Breast epithelium (tissue), 3 donors: ENCODE results near the gene HBQ1.

ENCODE experiments used
- POLR2A ChIP-seq: fragments of 450-650 bp; IDR thresholded peaks from one replicate; pipeline ENCODE4 v1.6.1; 2016; ENCODE audit warnings: antibody characterized with exemption, mild to moderate bottlenecking, moderate library complexity
- TF ChIP-seq, protein P1 (sequence below), 3 donors: fragments of 450-650 bp; IDR thresholded peaks; one replicate each; pipeline ENCODE4 v1.5.1; 2016 to 2017; ENCODE audit warnings: antibody characterized with exemption in 3 of 3, mild to moderate bottlenecking in 3 of 3, moderate library complexity in 3 of 3

DNA sequence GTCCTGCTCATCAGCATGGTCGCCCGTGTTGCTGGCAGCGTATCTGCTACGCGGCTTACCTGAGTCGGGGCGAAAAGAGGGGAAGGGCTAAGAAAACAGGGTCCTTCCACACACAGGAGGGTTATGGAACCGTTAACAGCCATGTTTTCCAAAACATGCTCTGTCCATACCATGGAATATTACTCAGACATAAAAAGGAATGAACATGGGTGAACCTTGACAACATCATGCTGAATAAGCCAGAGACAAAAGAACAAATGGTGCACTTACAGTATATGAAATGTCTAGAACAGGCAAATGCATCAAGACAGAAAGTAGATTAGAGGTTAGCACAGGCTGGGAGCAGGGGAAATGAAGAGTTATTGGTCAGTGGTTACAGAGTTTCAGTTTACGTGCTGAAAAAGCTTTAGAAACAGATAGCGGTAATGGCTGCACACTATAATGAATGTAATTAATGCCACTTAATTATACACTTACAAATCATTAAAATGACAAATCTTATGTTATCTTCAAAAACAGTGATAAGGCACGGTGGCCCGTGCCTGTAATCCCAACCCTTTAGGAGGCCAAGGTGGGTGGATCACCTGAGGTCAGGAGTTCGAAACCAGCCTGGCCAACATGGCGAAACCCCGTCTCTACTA lies 49.6 kb upstream of the HBQ1 start:
- TF ChIP-seq POLR2A: no peak
- TF ChIP-seq, protein P1, sequence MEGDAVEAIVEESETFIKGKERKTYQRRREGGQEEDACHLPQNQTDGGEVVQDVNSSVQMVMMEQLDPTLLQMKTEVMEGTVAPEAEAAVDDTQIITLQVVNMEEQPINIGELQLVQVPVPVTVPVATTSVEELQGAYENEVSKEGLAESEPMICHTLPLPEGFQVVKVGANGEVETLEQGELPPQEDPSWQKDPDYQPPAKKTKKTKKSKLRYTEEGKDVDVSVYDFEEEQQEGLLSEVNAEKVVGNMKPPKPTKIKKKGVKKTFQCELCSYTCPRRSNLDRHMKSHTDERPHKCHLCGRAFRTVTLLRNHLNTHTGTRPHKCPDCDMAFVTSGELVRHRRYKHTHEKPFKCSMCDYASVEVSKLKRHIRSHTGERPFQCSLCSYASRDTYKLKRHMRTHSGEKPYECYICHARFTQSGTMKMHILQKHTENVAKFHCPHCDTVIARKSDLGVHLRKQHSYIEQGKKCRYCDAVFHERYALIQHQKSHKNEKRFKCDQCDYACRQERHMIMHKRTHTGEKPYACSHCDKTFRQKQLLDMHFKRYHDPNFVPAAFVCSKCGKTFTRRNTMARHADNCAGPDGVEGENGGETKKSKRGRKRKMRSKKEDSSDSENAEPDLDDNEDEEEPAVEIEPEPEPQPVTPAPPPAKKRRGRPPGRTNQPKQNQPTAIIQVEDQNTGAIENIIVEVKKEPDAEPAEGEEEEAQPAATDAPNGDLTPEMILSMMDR (IDR thresholded peaks at IDR 0.05): no peak
